Thyroid gland (tissue), 4 donors: ENCODE results near the gene FAM13B.

Source experiments
- POLR2A ChIP-seq, 2 donors: fragments of 450-650 bp; IDR thresholded peaks; one replicate each; pipeline ENCODE4 v1.6.1; 2017; ENCODE audit warnings: antibody characterized with exemption in 2 of 2, mild to moderate bottlenecking in 2 of 2, moderate library complexity in 1 of 2
- TF ChIP-seq, protein P1 (sequence below), 6 experiments: fragments of 200-600 bp in 3 of 6; fragments of 450-650 bp in 3 of 6; sonication (generic) in 3 of 6; IDR thresholded peaks; one replicate each; pipeline ENCODE4 v1.5.1; 2016 to 2019; ENCODE audit warnings: antibody characterized with exemption in 6 of 6, mild to moderate bottlenecking in 2 of 6, inconsistent platforms in 1 of 6, moderate library complexity in 1 of 6

DNA sequence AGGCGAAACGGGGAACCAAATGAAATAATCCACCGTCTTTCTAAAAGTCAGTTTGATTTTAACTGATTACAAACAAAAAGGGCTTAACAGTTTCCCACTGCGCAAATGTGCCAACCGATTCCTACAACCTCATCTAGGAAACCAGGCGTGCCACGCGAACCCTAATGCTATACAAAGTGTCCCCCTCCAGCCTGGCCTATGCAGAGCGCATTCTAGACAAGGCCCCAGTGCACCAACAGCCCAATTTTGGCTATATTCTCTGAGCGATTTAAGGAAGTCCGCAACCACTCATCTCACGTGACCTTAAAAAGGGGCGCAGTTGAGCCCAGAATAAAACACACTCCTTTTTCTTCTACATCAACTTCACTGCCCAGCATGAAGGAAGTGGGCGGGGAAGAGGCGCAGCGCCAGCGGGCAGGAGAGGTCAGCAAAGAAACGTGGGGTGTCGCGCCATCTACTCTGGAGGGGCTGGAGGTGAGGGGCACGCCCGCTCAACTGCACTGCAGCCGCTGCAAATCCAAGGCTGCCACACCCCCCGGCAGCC is 779 bp downstream of the FAM13B start:
- TF ChIP-seq, protein P1, sequence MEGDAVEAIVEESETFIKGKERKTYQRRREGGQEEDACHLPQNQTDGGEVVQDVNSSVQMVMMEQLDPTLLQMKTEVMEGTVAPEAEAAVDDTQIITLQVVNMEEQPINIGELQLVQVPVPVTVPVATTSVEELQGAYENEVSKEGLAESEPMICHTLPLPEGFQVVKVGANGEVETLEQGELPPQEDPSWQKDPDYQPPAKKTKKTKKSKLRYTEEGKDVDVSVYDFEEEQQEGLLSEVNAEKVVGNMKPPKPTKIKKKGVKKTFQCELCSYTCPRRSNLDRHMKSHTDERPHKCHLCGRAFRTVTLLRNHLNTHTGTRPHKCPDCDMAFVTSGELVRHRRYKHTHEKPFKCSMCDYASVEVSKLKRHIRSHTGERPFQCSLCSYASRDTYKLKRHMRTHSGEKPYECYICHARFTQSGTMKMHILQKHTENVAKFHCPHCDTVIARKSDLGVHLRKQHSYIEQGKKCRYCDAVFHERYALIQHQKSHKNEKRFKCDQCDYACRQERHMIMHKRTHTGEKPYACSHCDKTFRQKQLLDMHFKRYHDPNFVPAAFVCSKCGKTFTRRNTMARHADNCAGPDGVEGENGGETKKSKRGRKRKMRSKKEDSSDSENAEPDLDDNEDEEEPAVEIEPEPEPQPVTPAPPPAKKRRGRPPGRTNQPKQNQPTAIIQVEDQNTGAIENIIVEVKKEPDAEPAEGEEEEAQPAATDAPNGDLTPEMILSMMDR (IDR thresholded peaks at IDR 0.05) = no peak
- no peak for TF ChIP-seq POLR2A (IDR thresholded peaks at IDR 0.05)
